Fibroblast of peridontal ligament (primary cell): ENCODE results near the gene RANBP10.
"Not testable (repeated sequence)": the region's sequence is repeated elsewhere in the genome, so short reads cannot be mapped to it uniquely, and the experiment has no call there.

Source experiments
- DNase-seq: peaks from one replicate; pipeline ENCODE4 v3.0.0-alpha.2; 2010; ENCODE audit errors: extremely low read depth

RANBP10 gene

GRCh38 chr16:67779256-67780014 lies 26.9 kb downstream of the RANBP10 start:
- DNase-seq, result no peak

- DNase-seq, result no peak
Measured at GRCh38 chr16:67775273-67775672, 31.1 kb downstream of the RANBP10 start.

- no peak for DNase-seq
Measured at GRCh38 chr16:67774457-67774853, 31.9 kb downstream of the RANBP10 start.

DNA sequence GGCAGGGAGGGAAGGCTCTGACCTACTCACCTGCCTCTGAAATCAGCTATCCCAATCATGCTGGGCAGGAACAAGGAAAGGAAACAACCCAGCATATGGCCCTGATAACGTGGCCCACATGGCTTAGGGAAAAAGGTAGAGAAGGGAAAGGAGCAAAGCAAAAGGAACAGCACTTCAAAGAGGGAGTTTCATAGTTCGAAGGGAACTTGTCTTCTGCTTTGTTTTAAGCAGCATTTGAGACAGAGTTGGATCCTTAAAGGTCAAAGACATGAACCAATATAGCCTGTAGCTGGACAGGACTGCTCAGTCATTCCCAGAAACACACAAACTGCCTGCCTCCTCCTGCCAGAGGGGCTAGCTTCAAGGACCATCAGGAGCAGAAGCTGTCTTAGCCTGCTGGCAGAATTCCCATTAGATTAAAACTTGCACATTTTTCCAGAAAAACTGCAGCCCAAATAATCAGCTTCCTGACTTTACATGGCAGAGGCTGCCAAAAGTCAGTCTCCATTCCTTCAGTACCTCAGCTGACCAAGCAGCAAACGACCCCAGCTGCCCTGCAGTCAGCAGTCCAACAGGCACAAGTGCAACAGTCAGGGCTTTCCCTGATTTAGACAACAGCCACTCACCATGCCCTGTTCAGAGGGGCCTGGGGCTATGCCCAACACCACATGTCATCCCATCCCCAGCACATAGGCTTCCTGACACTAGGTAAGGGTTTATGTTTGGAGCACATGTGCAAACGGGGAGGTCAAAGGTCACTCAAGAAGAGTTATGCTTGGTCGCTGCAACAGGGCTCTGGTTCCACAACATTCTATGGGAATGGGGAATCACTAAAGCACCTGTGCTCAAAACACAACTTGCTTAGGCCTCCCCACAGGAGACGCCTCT lies 32.5 kb downstream of the RANBP10 start:
- peak; percentile 10 for DNase-seq

DNA sequence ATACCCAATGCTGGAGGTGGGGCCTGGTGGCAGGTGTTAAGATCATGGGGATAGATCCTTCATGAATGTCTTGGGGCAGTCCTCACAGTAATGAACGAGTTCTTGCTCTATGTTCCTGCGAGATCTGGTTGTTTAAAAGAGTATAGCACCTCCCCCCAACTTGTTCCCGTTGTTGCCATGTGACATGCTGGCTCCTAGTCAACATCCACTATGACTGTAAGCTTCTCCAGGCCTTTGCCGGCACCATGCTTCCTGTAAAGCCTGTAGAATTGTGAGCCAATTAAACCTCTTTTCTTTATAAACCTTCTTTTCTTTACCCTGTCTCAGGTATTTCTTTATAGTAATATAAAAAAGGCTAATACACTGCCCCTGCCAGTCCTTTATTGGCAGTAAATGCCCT lies 33.3 kb downstream of the RANBP10 start:
- no peak for DNase-seq

- no peak for DNase-seq
Measured at GRCh38 chr16:67770346-67770991, 35.9 kb downstream of the RANBP10 start.

DNA sequence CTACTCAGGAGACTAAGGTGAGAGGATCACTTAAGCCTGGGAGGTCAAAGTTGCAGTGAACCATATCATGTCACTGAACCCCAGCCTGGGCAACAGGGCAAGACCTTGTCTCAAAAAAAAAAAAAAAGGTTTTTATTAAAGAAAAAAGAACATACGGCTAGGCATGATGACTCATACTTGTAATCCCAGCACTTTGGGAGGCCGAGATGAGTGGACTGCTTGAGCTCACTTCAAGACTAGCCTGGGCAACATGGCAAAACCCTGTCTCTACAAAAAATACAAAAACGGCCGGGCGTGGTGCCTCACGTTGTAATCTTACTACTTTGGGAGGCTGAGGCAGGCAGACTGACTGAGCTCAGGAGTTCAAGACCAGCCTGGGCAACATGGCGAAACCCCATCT lies 38.4 kb downstream of the RANBP10 start:
- peak; percentile 70 for DNase-seq

DNA sequence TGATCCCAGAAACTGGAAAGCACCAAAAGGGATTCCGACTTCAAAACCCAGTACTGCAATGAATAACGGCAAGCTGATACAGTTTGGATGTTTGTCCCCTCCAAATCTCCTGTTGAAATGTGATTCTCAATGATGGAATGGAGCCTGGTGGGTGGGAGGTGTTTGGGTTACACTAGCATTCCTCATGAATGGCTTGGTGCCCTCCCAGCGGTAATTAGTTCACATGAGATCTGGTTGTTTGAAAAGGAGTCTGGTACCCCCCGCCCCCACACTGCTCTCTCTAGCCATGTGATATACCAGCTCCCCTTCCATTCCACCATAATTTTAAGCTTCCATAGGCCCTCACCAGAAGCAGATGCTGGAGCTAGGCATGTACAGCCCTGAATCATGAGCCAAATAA lies 40.1 kb downstream of the RANBP10 start:
- DNase-seq, result peak; percentile 32

- DNase-seq, result no peak
Measured at GRCh38 chr16:67764158-67764667, 42.1 kb downstream of the RANBP10 start.

GRCh38 chr16:67763066-67763465 lies 43.3 kb downstream of the RANBP10 start:
- DNase-seq, result no peak

- no peak for DNase-seq
Measured at GRCh38 chr16:67762385-67762784, 44.0 kb downstream of the RANBP10 start.

DNA sequence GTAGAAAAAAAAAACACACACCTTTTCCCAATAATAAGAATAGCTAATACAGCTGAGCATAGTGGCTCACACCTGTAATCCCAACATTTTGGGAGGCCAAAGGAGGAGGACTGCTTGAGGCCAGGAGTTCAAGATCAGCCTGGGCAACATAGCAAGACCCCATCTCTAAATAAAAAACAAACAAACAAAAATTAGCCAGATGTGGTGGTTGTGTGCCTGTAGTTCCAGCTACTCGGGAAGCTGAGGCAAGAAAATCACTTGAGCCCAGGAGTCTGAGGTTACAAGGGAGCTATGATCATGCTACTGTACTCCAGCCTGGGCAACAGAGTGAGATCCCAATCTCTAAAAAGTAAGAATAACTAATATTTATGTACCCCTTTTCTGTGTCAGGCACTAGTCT lies 44.4 kb downstream of the RANBP10 start:
- no peak for DNase-seq

GRCh38 chr16:67760956-67761230 lies 45.5 kb downstream of the RANBP10 start:
- DNase-seq, result no peak

DNA sequence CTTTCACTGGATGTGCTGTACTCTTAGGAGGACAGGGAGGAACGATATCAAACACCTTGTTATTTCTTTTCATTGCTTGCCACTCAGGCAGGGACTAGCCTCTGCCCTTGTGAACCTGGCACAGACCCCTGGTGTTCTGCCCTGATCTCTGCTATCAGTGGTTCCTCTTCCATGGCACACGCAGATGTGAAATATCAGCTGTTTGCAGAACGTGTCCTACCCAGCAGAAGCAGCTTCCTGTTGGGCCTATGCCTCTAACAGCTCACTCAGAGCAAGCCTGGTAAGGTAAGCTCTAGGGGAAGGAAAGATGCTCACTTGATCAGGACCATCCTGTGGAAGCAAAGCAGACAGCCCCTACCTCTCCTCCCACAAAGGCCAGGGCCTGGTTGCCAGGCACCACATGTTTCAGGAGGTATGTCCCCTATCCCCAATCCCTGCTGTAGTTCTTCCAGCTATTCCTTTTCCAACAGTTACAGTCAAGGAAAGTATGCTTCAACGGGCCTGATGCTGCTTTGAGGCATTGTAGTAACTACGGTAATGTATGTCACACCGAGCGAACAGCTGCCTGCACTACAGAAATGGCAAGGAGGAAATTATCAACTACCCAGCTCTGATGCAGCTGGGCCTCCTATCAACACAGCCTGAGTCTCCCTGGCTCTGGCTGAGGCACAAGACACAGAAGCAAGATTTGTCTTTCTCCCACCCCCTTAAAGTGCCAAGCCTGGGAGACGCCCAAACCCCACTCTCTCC lies 46.0 kb downstream of the RANBP10 start:
- no peak for DNase-seq

- DNase-seq, result no peak
Measured at GRCh38 chr16:67758966-67759365, 47.4 kb downstream of the RANBP10 start.

DNA sequence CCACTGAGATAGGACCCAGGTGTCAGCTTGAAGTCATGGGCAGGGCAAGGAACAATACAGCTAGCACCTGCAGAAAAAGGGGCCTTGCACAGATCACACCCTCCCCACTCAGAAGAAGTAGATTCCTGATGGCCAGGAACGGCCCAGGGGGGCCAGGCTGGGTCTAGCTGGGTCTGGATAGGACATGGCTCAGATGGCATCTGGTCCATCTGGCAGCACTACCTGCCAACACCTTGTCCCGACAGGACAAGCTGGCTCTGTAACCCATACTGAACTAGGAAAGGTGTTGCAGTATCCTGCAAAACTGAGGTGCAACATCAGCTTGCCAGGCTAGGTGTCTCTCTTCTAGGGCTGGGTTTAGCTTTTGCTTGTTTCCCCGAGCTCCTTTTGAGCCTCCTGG lies 48.4 kb downstream of the RANBP10 start:
- no peak for DNase-seq

- no peak for DNase-seq
Measured at GRCh38 chr16:67752641-67753040, 53.7 kb downstream of the RANBP10 start.

GRCh38 chr16:67751331-67751730 lies 55.0 kb downstream of the RANBP10 start:
- DNase-seq, result not testable (repeated sequence)

DNA sequence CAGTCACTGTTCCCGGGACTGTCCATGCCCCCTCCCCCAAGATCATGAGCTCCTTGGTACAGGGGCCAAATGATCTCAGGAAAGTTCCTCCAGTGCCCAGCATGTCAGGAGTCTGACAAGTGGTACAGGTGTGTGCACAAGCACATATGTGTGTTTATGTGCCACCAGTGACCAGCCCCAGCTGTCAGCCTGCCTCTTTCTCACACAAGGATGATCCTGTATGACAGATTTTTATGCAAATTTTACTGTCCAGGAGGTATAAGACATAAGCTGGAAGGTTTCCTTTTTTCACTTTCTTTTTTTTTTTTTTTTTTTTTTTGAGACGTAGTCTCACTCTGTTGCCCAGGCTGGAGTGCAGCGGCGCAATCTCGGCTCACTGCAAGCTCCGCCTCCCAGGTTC lies 55.9 kb downstream of the RANBP10 start:
- DNase-seq, result no peak

DNA sequence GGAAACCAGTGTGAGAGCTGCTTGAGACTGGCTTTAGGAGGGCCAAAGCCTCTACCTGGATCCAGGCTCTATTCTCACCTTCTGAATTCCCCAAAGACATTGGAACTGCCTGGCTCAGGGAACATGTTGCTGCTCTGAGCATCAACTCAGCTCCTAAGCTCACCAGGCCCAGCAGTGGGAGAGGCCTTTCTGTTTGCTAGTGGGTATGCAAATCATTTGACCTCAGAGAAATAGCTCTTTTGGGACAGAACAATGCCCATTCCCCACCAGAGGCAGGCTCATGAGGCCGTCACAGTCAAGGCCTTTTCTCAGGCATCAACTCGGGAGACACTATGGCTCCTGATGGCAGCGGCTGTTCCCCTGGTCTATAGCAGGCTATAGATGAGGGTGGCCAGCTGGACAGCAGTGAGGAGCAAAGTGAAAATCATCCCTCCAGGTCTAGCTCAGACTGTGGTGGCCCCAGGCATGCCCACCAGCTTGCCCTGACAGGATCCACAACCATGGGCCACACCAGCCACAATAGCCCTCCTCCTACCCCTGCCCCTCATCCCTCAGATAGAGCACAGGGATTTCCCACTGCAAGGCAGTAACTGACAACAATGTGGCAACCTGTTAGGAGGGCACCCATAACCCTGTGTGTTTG lies 56.8 kb downstream of the RANBP10 start:
- no peak for DNase-seq

DNA sequence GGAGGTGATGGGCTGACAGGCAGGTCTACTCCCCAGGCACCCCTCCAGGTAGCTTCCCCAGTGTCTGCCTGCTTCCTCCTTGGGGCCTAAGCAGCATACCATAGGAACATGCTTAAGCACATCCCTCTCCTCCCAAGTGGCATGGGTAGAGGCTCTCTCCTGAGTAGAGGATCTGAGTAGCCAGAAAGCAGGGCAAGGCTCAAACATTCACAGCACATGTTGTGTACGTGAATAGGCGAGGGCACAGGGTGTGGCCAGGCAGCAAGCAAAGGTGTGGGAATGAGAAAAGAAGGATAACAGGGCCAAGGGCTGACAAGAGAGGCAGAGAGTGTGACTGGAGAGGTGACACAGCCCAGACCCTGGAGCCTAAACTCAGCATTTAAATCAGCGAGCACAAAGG lies 57.5 kb downstream of the RANBP10 start:
- DNase-seq, result no peak
